Smooth muscle cell (in vitro differentiated cells): Measurements from ENCODE around the gene SLC18B1. TPM values are rescaled to one million over a fixed set of nuclear protein-coding genes. Genes with fewer than 3 reads are reported as not detected.

Experiments used
- DNase-seq: peaks from one replicate; lab custom pipeline; 2025; ENCODE audit not compliant: unreplicated experiment; lab: John Stamatoyannopoulos, UW
- H2AFZ ChIP-seq: fragments of 200-600 bp; sonication (generic); 2 replicates; pipeline ENCODE4 v1.6.0; 2016; ENCODE audit warnings: antibody characterized with exemption, low read depth, mild to moderate bottlenecking
- H3F3A ChIP-seq: fragments of 200-600 bp; sonication (generic); 2 replicates; pipeline ENCODE4 v1.6.0; 2017; ENCODE audit warnings: antibody characterized with exemption, low read depth
- H3K27ac ChIP-seq: fragments of 200-600 bp; sonication (generic); 2 replicates; pipeline ENCODE4 v1.5.1; 2016; ENCODE audit warnings: low read depth, mild to moderate bottlenecking
- H3K27me3 ChIP-seq: fragments of 200-600 bp; sonication (generic); 2 replicates; pipeline ENCODE4 v1.6.1; 2016; ENCODE audit warnings: low read depth, mild to moderate bottlenecking
- H3K36me3 ChIP-seq: fragments of 200-600 bp; sonication (generic); 2 replicates; pipeline ENCODE4 v1.5.1; 2016; ENCODE audit warnings: low read depth
- H3K4me1 ChIP-seq: fragments of 200-600 bp; sonication (generic); 2 replicates; pipeline ENCODE4 v1.5.1; 2016; ENCODE audit warnings: low read depth
- H3K4me2 ChIP-seq: fragments of 200-600 bp; sonication (generic); 2 replicates; pipeline ENCODE4 v1.6.0; 2016; ENCODE audit warnings: mild to moderate bottlenecking
- H3K4me3 ChIP-seq: fragments of 200-600 bp; sonication (generic); 2 replicates; pipeline ENCODE4 v1.5.1; 2016; ENCODE audit warnings: mild to moderate bottlenecking
- H3K79me2 ChIP-seq: fragments of 200-600 bp; sonication (generic); 2 replicates; pipeline ENCODE4 v1.6.0; 2016; ENCODE audit warnings: low read depth, mild to moderate bottlenecking
- H3K9ac ChIP-seq: fragments of 200-600 bp; sonication (generic); 2 replicates; pipeline ENCODE4 v1.6.0; 2016; ENCODE audit warnings: low read depth
- H3K9me3 ChIP-seq: fragments of 200-600 bp; sonication (generic); replicated peaks from 2 replicates; pipeline ENCODE4 v1.5.1; 2016; ENCODE audit warnings: low read depth
- H4K20me1 ChIP-seq: fragments of 200-600 bp; sonication (generic); 2 replicates; pipeline ENCODE4 v1.6.0; 2016; ENCODE audit warnings: low read depth
- WGBS: methylation state at CpG from one replicate; pipeline ENCODE4 v1.1.7; 2016; ENCODE audit warnings: low lambda C conversion rate; 5-methylcytosine and 5-hydroxymethylcytosine counted together
- polyA plus RNA-seq: library from polyadenylated mRNA; unstranded; fragments of >200 nt; fragmentation: Nextera tagmentation; extraction: Ambion mirVana; gene quantifications from 2 replicates; pipeline ENCODE4 v1.2.1, GENCODE V29; 2016
- total RNA-seq: library from RNA; depleted of rRNA; stranded (reverse); fragments of >200 nt; gene quantifications from 2 replicates; pipeline ENCODE4 v1.2.3, GENCODE V29; 2014
- TF ChIP-seq, protein P1 (sequence below): fragments of 200-600 bp; sonication (generic); IDR thresholded peaks from 2 replicates; pipeline ENCODE4 v1.5.1; 2017; ENCODE audit warnings: borderline replicate concordance, mild to moderate bottlenecking, antibody characterized with exemption; ENCODE audit not compliant: insufficient read depth, poor library complexity, severe bottlenecking

The SLC18B1 gene
- total and polyA plus RNA-seq, 2 experiments from 2014 or later, result 7.1 to 7.8 TPM

GRCh38 chr6:132819405-132820161 lies 21.1 kb upstream of the SLC18B1 start:
- Histone ChIP-seq H3K4me1 (peaks cover 15% of the 10 kb centered on the region), H3K4me2 (no peak overlapping the region), H3K79me2 (peaks cover 27% of the 10 kb centered on the region), H3K9ac (no peak overlapping the region), H3K4me3 (no peak overlapping the region), H3K36me3 (no peaks in the 10 kb centered on the region), H3K27ac (peak overlapping the region; percentile 62), H3K27me3 (no peaks in the 10 kb centered on the region), H3K9me3 (no peaks in the 10 kb centered on the region), H3F3A (peaks cover 30% of the 10 kb centered on the region), H2AFZ (no peak overlapping the region), H4K20me1 (peaks cover 54% of the 10 kb centered on the region)
- DNase-seq, result no peak
- 94% methylated on average over 4 of the region's 4 CpGs for WGBS
- TF ChIP-seq, protein P1, sequence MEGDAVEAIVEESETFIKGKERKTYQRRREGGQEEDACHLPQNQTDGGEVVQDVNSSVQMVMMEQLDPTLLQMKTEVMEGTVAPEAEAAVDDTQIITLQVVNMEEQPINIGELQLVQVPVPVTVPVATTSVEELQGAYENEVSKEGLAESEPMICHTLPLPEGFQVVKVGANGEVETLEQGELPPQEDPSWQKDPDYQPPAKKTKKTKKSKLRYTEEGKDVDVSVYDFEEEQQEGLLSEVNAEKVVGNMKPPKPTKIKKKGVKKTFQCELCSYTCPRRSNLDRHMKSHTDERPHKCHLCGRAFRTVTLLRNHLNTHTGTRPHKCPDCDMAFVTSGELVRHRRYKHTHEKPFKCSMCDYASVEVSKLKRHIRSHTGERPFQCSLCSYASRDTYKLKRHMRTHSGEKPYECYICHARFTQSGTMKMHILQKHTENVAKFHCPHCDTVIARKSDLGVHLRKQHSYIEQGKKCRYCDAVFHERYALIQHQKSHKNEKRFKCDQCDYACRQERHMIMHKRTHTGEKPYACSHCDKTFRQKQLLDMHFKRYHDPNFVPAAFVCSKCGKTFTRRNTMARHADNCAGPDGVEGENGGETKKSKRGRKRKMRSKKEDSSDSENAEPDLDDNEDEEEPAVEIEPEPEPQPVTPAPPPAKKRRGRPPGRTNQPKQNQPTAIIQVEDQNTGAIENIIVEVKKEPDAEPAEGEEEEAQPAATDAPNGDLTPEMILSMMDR, result no peak

DNA sequence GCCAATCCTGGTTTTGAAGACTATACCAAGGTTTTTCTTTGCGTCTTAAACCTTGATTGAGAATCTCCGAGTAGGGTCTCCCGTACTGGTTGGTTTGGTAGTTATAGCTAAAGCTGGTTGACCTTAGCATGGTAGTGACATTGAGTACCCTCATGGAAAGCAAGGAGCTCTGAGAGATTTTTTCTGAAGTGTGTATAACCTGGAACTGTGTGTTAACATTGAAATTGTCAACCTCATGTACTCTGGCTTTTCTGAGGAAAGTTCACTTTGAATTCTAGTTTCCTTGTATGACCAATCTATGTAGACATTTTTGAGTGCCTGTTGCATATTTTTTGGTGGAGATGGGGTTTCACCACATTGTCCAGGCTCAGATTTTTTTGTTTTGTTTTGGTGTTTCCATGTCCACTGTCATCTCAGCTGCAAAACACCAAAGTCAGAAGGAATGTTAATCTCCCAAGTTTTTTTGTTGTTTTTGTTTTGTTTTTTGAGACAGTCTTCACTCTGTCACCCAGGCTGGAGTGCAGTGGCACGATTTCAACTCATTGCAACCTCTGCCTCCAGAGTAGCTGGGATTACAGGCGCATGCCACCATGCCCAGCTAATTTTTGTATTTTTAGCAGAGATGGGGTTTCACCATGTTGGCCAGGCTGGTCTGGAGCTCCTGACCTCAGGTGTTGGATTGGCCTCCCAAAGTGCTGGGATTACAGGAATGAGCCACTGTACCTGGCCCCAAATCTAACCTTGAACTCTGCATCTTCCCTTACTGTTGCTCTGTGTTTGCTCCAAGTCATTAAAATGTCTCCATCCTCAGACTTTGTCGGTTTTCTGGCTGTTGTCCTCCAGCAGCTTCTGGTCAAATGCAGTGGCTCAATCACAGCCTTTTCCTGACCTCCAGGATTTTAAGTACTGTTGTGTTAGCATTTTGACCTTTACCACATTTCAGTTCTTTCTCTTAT lies 20.2 kb upstream of the SLC18B1 start:
- TF ChIP-seq, protein P1, result no peak
- peaks cover 30% of the 10 kb centered on the region for H3F3A ChIP-seq
- no peak for DNase-seq
- H3K79me2 ChIP-seq, result peaks cover 28% of the 10 kb centered on the region
- no peaks in the 10 kb centered on the region for H3K9me3 ChIP-seq
- H3K27ac ChIP-seq, result peak overlapping the region; percentile 62
- WGBS, result 80% methylated on average over 6 of the region's 6 CpGs
- no peak overlapping the region for H3K9ac ChIP-seq
- H3K4me1 ChIP-seq, result peaks cover 15% of the 10 kb centered on the region
- H3K4me3 ChIP-seq, result no peak overlapping the region
- H2AFZ ChIP-seq, result no peak overlapping the region
- H3K36me3 ChIP-seq, result no peaks in the 10 kb centered on the region
- peaks cover 55% of the 10 kb centered on the region for H4K20me1 ChIP-seq
- no peak overlapping the region for H3K4me2 ChIP-seq
- no peaks in the 10 kb centered on the region for H3K27me3 ChIP-seq

DNA sequence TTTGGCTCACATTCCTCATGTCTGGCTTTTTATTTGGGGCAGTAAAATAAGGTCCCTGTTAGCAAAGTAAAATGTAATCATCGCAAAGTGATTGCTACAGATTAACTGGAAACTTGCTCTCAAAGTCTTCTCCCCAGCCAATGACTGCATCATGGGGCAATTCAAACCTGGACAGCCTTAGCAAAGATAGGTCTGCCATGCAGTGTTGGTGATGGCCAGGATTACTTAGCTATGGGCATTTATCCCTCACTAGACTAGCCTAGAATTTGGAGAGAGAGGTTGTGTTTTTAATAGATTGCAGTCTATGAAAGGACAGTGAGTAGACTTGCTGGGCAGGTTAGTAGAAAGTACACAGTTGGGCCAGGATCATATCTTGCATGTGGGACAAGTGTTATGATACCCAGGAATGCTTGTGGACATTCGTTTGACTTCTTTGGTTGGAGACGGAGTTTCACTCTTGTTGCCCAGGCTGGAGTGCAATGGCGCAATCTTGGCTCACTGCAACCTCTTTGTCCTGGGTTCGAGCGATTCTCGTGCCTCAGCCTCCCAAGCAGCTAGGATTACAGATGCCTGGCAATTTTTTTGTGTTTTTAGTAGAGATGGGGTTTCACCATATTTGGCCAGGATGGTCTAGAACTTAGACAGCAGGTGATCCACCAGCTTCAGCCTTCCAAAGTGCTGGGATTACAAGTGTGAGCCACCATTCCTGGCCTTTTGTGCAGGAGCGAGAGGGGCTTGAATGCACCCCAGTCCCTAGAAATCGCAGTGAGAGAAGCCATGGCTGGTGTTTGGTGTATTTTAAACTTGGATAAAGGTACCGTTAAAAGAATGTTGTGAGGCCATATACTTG lies 19.3 kb upstream of the SLC18B1 start:
- H4K20me1 ChIP-seq, result peaks cover 55% of the 10 kb centered on the region
- H3K9me3 ChIP-seq, result no peaks in the 10 kb centered on the region
- no peak overlapping the region for H3K9ac ChIP-seq
- peak overlapping the region; percentile 62 for H3K27ac ChIP-seq
- 96% methylated on average over 10 of the region's 10 CpGs for WGBS
- H3K4me2 ChIP-seq, result no peak overlapping the region
- DNase-seq, result no peak
- H3K4me3 ChIP-seq, result no peak overlapping the region
- no peaks in the 10 kb centered on the region for H3K27me3 ChIP-seq
- H3K36me3 ChIP-seq, result no peaks in the 10 kb centered on the region
- H3F3A ChIP-seq, result peaks cover 31% of the 10 kb centered on the region
- TF ChIP-seq, protein P1, result no peak
- H3K4me1 ChIP-seq, result peaks cover 15% of the 10 kb centered on the region
- peaks cover 28% of the 10 kb centered on the region for H3K79me2 ChIP-seq
- H2AFZ ChIP-seq, result no peak overlapping the region
